Measurements from ENCODE around the gene ADAMTS14. TPM values are rescaled to one million over a fixed set of nuclear protein-coding genes. Genes with fewer than 3 reads are reported as not detected.
A peak's percentile ranks its signal among the peaks of the same experiment; 100 is the strongest.

ADAMTS14 gene
- total and polyA plus RNA-seq, 4 donors: 2.0 to 4.7 (median 3.5) TPM

DNA sequence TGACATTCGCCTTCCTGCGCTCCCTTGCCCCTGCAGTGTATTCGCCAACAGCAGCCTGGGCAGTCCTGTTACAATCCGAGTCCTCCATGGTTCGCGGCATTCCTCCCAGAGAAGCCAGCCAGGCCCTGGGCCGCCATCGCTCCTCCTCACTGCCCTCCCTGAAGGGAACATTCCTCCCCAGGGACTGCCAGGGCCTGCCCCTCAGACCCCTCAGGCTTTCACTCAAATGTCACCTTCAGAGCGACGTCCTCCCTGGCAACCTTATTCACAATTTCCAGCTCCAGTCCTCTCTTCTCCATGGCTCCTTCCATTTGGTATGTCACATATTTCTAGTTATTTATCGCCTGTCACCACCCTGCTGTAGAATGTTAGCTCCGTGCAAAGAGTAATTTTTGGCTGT is 17.4 kb downstream of the ADAMTS14 start:
- peaks cover 27% of the 10 kb centered on the region for H3K4me1 ChIP-seq (ENCODE audit: control insufficient read depth, insufficient read depth, low read length)
- H3K9me3 ChIP-seq (ENCODE audit: control insufficient read depth, insufficient read depth, low read length): no peaks in the 10 kb centered on the region
- H3K27ac ChIP-seq (ENCODE audit: low read depth, low read length): no peak overlapping the region
- H3K27me3 ChIP-seq (ENCODE audit: control insufficient read depth, insufficient read depth, low read length): no peaks in the 10 kb centered on the region
- no peak for DNase-seq (ENCODE audit: low read depth in 4 of 6, low spot score in 6 of 6)
- H3K4me3 ChIP-seq (ENCODE audit: low read depth, low read length): no peak overlapping the region
- WGBS (ENCODE audit: insufficient coverage): 78% methylated on average over 11 of the region's 12 CpGs
- H3K36me3 ChIP-seq (ENCODE audit: control insufficient read depth, insufficient read depth, low read length): no peaks in the 10 kb centered on the region

DNA sequence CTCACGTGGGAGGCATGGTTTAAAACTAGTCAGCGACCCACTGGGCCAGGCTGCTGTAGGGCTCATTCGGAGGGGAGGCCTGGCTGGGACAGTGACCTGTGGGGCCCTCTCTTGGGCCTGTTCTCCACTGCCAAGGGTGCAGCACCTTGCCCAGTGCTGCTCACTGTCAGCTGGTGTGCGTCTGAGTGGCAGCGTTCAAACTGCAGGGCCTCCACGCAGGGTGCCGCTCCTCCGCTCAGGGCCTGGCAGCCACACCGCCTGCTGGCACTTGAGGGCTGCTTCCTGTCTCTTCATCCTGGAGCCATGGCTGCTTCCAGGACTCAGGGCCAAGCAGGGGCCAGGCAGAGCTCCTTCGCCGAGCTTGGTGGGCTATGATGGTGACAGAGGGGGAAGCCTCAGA is 18.3 kb downstream of the ADAMTS14 start:
- no peak for DNase-seq (ENCODE audit: low read depth in 4 of 6, low spot score in 6 of 6)
- no peaks in the 10 kb centered on the region for H3K9me3 ChIP-seq (ENCODE audit: control insufficient read depth, insufficient read depth, low read length)
- H3K4me3 ChIP-seq (ENCODE audit: low read depth, low read length): no peak overlapping the region
- no peaks in the 10 kb centered on the region for H3K27me3 ChIP-seq (ENCODE audit: control insufficient read depth, insufficient read depth, low read length)
- no peak overlapping the region for H3K27ac ChIP-seq (ENCODE audit: low read depth, low read length)
- H3K4me1 ChIP-seq (ENCODE audit: control insufficient read depth, insufficient read depth, low read length): peaks cover 21% of the 10 kb centered on the region
- no peaks in the 10 kb centered on the region for H3K36me3 ChIP-seq (ENCODE audit: control insufficient read depth, insufficient read depth, low read length)
- 50% methylated on average over 11 of the region's 11 CpGs for WGBS (ENCODE audit: insufficient coverage)

DNA sequence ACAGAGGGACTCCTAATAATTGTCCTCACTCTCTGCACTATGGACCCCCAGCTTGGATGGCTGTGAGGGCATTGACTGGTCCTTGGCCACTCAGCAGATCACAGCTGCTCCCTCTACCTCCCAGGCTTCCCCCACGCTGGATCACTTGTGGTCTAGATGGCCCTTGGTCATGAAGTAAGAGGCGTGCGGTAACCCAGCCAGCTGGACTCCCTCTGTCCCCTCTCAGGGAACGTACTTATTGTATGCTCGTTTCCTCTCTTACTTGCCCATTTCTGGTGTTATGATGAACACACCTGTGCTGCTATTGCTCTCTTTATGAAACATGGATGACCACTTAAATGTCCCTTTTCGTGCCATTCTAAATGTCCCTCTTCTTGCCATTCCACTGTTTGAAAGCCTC is 19.3 kb downstream of the ADAMTS14 start:
- Histone ChIP-seq H3K27me3 (ENCODE audit: control insufficient read depth, insufficient read depth, low read length) (no peaks in the 10 kb centered on the region), H3K9me3 (ENCODE audit: control insufficient read depth, insufficient read depth, low read length) (no peaks in the 10 kb centered on the region), H3K27ac (ENCODE audit: low read depth, low read length) (no peak overlapping the region), H3K36me3 (ENCODE audit: control insufficient read depth, insufficient read depth, low read length) (no peaks in the 10 kb centered on the region), H3K4me1 (ENCODE audit: control insufficient read depth, insufficient read depth, low read length) (peaks cover 20% of the 10 kb centered on the region), H3K4me3 (ENCODE audit: low read depth, low read length) (no peak overlapping the region)
- no peak for DNase-seq (ENCODE audit: low read depth in 4 of 6, low spot score in 6 of 6)
- 88% methylated on average over 4 of the region's 6 CpGs for WGBS (ENCODE audit: insufficient coverage)

DNA sequence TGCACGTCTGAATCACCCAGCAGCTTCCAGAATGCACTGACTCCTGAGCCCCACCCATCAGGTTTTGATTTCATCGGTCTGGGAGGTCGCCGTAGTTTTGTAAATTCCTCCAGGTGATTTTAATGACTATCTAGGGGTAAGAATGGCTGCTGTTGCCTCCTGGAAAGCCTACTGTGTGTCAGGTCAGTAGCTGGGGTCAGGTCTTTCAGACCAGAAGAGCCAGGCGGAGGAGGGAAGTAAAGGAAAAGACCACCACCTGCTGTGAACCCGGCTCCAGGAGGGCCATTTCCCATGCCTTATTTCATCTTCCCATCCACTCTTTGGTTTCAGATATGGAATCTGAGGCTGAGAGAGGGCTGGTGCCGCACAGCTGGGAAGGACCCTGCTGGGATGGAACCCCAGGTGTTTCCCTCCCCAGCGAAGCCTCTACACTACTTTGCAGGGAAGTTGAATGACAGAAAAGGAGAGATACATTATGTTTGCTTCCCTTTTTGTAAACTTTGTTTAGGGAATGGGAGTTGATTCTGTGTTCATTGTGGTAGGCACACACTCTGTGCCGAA is 19.8 kb downstream of the ADAMTS14 start:
- Histone ChIP-seq H3K36me3 (ENCODE audit: control insufficient read depth, insufficient read depth, low read length) (no peaks in the 10 kb centered on the region), H3K4me1 (ENCODE audit: control insufficient read depth, insufficient read depth, low read length) (peaks cover 20% of the 10 kb centered on the region), H3K27me3 (ENCODE audit: control insufficient read depth, insufficient read depth, low read length) (no peaks in the 10 kb centered on the region), H3K4me3 (ENCODE audit: low read depth, low read length) (no peak overlapping the region), H3K27ac (ENCODE audit: low read depth, low read length) (no peak overlapping the region), H3K9me3 (ENCODE audit: control insufficient read depth, insufficient read depth, low read length) (no peaks in the 10 kb centered on the region)
- DNase-seq (ENCODE audit: low read depth in 4 of 6, low spot score in 6 of 6): no peak
- 55% methylated on average over 2 of the region's 9 CpGs for WGBS (ENCODE audit: insufficient coverage)

DNA sequence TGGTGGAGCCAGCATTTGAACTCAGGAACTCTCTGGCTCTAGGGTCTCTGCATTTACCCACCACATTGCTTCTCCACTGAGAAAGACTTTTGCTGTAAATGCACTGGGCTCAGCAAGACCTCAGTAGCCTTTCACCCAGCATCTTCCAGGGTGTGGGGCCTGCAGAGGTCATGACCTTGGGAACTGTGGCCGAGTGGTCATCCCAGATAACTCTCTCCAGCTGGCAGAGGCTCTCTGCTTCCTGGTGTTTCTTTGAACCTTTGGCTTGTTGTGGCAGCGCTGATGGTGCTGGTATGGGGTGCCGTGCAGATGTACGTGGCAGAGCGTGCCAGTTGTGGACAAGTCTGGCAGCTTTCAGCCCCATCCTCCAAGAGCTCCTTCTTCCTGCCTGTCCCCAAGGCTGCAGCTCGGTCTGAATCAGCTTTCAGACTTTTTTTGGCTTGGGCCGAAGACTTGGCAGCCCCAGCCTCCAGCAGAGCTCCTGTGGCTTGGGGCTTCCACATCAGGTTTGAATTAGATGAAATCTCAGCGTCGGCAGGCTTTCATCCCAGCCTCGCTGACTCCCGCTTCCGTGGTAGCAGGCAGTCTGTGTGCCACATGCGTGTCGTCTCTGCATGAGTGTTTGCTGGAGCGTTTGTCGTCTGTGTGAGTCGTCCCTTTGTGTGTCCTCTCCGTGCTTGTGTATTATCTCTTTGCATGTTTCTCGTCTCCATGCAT is 21.5 kb downstream of the ADAMTS14 start:
- 52% methylated on average over 11 of the region's 19 CpGs for WGBS (ENCODE audit: insufficient coverage)
- peak in 2 of 6 donors; percentile 58 to 86 for DNase-seq (ENCODE audit: low read depth in 4 of 6, low spot score in 6 of 6)
- H3K27ac ChIP-seq (ENCODE audit: low read depth, low read length): peak overlapping the region; percentile 33
- peaks cover 27% of the 10 kb centered on the region for H3K4me1 ChIP-seq (ENCODE audit: control insufficient read depth, insufficient read depth, low read length)
- no peak overlapping the region for H3K4me3 ChIP-seq (ENCODE audit: low read depth, low read length)
- no peaks in the 10 kb centered on the region for H3K27me3 ChIP-seq (ENCODE audit: control insufficient read depth, insufficient read depth, low read length)
- no peaks in the 10 kb centered on the region for H3K9me3 ChIP-seq (ENCODE audit: control insufficient read depth, insufficient read depth, low read length)
- H3K36me3 ChIP-seq (ENCODE audit: control insufficient read depth, insufficient read depth, low read length): no peaks in the 10 kb centered on the region

DNA sequence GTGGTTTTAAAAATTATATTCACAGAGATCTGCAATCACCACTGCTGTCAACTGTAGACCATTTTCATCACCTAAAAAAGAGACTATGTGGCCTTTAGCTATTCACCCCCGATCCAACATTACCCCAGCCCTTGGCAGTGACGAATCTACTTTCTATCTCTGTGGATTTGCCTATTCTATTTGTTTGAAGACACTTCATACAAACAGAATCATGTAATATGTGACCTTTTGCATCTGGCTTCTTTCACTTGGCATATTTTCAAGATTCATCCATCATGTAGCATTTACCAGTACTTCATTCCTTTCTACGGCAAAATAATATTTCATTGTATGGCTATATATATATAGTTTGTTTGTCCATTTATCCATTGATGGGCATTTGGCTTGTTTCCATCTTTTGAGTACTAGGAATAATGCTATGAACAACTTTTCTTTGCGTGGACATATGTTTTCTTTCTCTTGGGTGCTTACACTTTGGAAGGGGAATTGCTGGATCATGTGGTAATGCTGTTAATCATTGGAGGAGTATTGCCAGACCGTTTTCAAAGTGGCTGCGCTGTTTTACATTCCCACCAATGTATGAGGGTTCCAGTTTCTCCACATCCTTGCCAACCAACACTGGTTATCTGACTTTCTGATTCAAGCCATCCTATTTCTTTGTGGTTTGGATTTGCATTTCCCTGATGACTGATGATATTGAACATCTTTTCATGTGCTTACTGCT is 22.3 kb downstream of the ADAMTS14 start:
- H3K27me3 ChIP-seq (ENCODE audit: control insufficient read depth, insufficient read depth, low read length): no peaks in the 10 kb centered on the region
- WGBS (ENCODE audit: insufficient coverage): 90% methylated on average over 2 of the region's 6 CpGs
- H3K9me3 ChIP-seq (ENCODE audit: control insufficient read depth, insufficient read depth, low read length): no peaks in the 10 kb centered on the region
- H3K4me3 ChIP-seq (ENCODE audit: low read depth, low read length): no peak overlapping the region
- peaks cover 28% of the 10 kb centered on the region for H3K4me1 ChIP-seq (ENCODE audit: control insufficient read depth, insufficient read depth, low read length)
- H3K27ac ChIP-seq (ENCODE audit: low read depth, low read length): no peak overlapping the region
- no peaks in the 10 kb centered on the region for H3K36me3 ChIP-seq (ENCODE audit: control insufficient read depth, insufficient read depth, low read length)
- DNase-seq (ENCODE audit: low read depth in 4 of 6, low spot score in 6 of 6): peak in 1 of 6 donors; percentile 55

DNA sequence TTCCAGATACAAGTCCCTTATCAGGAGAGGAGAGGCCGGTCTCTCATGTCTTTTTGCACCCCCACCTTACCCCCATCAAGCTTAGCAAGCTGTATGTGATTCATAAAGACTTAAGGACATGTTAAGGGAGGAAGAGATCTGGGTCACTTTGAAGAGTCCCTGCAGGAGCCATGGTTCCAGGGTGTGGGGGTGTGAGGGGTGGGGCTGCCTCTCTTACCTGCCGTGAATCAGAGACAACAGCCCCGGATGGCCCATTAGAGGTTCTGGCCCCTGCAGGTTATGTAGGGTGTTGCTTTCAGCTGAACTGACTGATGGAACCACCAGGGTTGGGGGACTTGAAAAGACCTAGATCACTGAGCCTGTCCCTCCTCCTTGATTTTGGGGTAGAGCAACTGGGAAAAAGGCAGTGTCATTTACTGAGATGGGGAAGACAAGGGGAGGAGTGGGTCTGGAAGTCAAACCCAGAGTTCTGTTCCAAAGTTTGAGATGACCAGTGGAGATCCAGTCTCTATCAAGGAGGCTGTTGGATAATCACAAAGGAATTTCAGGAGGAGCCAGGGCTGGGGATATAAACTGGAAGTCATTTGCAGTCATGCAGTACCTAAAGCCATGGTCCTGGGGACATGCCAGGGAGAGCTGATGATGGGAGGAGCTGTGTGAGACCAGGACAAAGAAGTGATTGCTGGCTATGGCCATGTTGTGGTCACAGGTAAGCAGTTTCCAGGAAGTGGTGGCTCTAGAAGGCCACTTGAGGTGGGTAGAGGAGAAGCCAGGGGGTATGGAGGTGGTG is 23.1 kb downstream of the ADAMTS14 start:
- no peak for DNase-seq (ENCODE audit: low read depth in 4 of 6, low spot score in 6 of 6)
- no peaks in the 10 kb centered on the region for H3K9me3 ChIP-seq (ENCODE audit: control insufficient read depth, insufficient read depth, low read length)
- H3K27me3 ChIP-seq (ENCODE audit: control insufficient read depth, insufficient read depth, low read length): no peaks in the 10 kb centered on the region
- peaks cover 26% of the 10 kb centered on the region for H3K4me1 ChIP-seq (ENCODE audit: control insufficient read depth, insufficient read depth, low read length)
- no peak overlapping the region for H3K27ac ChIP-seq (ENCODE audit: low read depth, low read length)
- no peak overlapping the region for H3K4me3 ChIP-seq (ENCODE audit: low read depth, low read length)
- WGBS (ENCODE audit: insufficient coverage): 76% methylated on average over 2 of the region's 3 CpGs
- H3K36me3 ChIP-seq (ENCODE audit: control insufficient read depth, insufficient read depth, low read length): no peaks in the 10 kb centered on the region

DNA sequence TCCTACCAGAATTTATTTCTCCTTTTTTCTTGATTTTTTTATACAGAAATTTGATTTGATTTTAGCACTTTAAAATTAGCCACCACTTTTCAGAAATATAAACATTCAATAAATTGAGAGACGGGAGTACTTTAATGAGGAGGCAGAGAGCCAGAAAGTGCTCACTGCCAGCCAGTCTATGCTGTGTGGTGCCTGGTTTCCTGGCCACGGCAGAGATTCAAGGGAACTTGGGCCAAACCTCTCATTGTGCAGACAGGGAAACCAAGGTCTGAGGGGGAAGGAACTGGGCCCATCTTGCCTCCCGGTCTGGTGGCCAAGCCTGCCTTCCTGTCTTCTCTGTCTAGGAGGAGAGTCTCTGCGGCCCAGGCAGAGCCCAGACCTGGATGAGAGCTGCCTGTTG is 25.9 kb downstream of the ADAMTS14 start:
- peak in 2 of 6 donors; percentile 48 to 93 for DNase-seq (ENCODE audit: low read depth in 4 of 6, low spot score in 6 of 6)
- no peaks in the 10 kb centered on the region for H3K9me3 ChIP-seq (ENCODE audit: control insufficient read depth, insufficient read depth, low read length)

DNA sequence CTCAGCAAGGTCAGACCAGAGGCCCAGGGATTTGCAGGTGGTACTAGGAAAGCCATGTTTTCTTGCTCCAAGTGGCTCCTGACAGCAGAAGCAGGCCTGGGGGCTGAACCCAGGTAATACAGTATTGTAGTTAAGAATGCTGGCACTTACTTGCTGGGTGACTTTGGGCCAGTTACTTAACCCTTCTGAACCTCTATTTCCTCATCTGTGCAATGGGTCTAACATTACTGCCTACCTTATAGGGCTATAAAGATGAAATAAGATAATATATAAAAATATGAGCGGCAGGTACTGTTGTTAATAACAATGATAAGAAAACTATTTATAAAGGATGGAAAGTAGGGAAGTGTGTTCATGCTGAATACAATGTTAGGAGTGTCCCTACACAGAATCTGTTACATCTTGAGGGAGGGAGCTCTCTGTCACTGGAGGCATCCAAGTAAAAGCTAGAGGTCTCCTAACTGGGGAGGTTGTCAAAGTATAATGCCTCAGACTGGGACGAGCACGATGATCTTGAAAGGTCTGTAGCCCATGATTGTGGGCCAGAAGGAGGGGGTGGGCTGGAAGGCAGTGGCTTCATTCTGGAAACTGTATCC is 26.9 kb downstream of the ADAMTS14 start:
- H3K4me3 ChIP-seq (ENCODE audit: low read depth, low read length): no peak overlapping the region
- no peak for DNase-seq (ENCODE audit: low read depth in 4 of 6, low spot score in 6 of 6)
- no peak overlapping the region for H3K27ac ChIP-seq (ENCODE audit: low read depth, low read length)
- no peaks in the 10 kb centered on the region for H3K9me3 ChIP-seq (ENCODE audit: control insufficient read depth, insufficient read depth, low read length)
- no peaks in the 10 kb centered on the region for H3K36me3 ChIP-seq (ENCODE audit: control insufficient read depth, insufficient read depth, low read length)
- no peaks in the 10 kb centered on the region for H3K27me3 ChIP-seq (ENCODE audit: control insufficient read depth, insufficient read depth, low read length)
- WGBS (ENCODE audit: insufficient coverage): 93% methylated on average over 2 of the region's 3 CpGs
- peaks cover 8% of the 10 kb centered on the region for H3K4me1 ChIP-seq (ENCODE audit: control insufficient read depth, insufficient read depth, low read length)

More for the DNA sequence above, 25.9 kb downstream of the ADAMTS14 start:
- no peak overlapping the region for H3K4me3 ChIP-seq (ENCODE audit: low read depth, low read length)
- H3K36me3 ChIP-seq (ENCODE audit: control insufficient read depth, insufficient read depth, low read length): no peaks in the 10 kb centered on the region
- 41% methylated on average over 4 of the region's 4 CpGs for WGBS (ENCODE audit: insufficient coverage)
- no peak overlapping the region for H3K27ac ChIP-seq (ENCODE audit: low read depth, low read length)
- no peaks in the 10 kb centered on the region for H3K27me3 ChIP-seq (ENCODE audit: control insufficient read depth, insufficient read depth, low read length)
- H3K4me1 ChIP-seq (ENCODE audit: control insufficient read depth, insufficient read depth, low read length): peaks cover 18% of the 10 kb centered on the region

All from spinal cord (tissue), 10 donors.